Panc1 (cell line): Measurements from ENCODE around the gene PDE12. TPM values are rescaled to one million over a fixed set of nuclear protein-coding genes. Genes with fewer than 3 reads are reported as not detected.

ENCODE experiments used
- ATAC-seq: fragments of 200-7000 bp; cut with Tn5 transposase; 2 replicates; pipeline ENCODE4 v1.9.1; 2020; ENCODE audit warnings: mild to moderate bottlenecking, moderate library complexity
- BruUV-seq: library from RNA; stranded (reverse); fragments of 400-500 nt; replicated peaks from 2 replicates; lab custom pipeline; 2021; lab: Mats Ljungman, UMichigan
- CTCF ChIA-PET: fragments of 300-600 bp; sonication (Branson Sonifier 250); formaldehyde crosslinking; loops from one replicate; lab custom pipeline; 2022; ENCODE audit warnings: antibody characterized with exemption; lab: Charles Lee
- POLR2A ChIA-PET: fragments of 300-600 bp; sonication (Branson Sonifier 250); formaldehyde crosslinking; loops from one replicate; lab custom pipeline; 2022; ENCODE audit warnings: antibody characterized with exemption; lab: Charles Lee
- DNase-seq: peaks from one replicate; pipeline ENCODE4 v3.0.0-alpha.2; 2010; ENCODE audit warnings: low read depth, low spot score
- H3K27ac ChIP-seq: 2 replicates; pipeline ENCODE4 v1.5.1; 2011; ENCODE audit warnings: mild to moderate bottlenecking, low read length, inconsistent platforms
- H3K27me3 ChIP-seq: fragments of 200-500 bp; sonication (Bioruptor generic); 2 replicates; pipeline ENCODE4 v1.6.0; 2014; ENCODE audit warnings: low read length, inconsistent platforms; ENCODE audit not compliant: control insufficient read depth, insufficient read depth
- H3K36me3 ChIP-seq: fragments of 200-500 bp; sonication (Bioruptor generic); 2 replicates; pipeline ENCODE4 v1.5.1; 2014; ENCODE audit warnings: inconsistent platforms, mild to moderate bottlenecking, low read length, moderate library complexity; ENCODE audit not compliant: control insufficient read depth, insufficient read depth
- H3K4me1 ChIP-seq: 2 replicates; pipeline ENCODE4 v1.5.1; 2011; ENCODE audit warnings: inconsistent platforms, mild to moderate bottlenecking, low read length, moderate library complexity; ENCODE audit not compliant: control insufficient read depth, insufficient read depth
- H3K4me3 ChIP-seq, 2 experiments: 2 replicates each; pipeline ENCODE4 v1.5.1; 2011 to 2012; ENCODE audit warnings: low read depth in 2 of 2, low read length in 2 of 2, mild to moderate bottlenecking in 2 of 2, inconsistent platforms in 1 of 2, moderate library complexity in 1 of 2
- H3K9me3 ChIP-seq: fragments of 200-500 bp; sonication (Bioruptor generic); 2 replicates; pipeline ENCODE4 v1.5.1; 2014; ENCODE audit warnings: low read depth, mild to moderate bottlenecking, inconsistent platforms, low read length, moderate library complexity; ENCODE audit not compliant: control insufficient read depth, insufficient read depth
- POLR2AphosphoS5 ChIP-seq: IDR thresholded peaks from 2 replicates; pipeline ENCODE4 v1.6.1; 2012; ENCODE audit warnings: mild to moderate bottlenecking, low read depth, low read length, moderate library complexity
- REST ChIP-seq, 2 experiments: IDR thresholded peaks; 2 replicates each; pipeline ENCODE4 v1.6.1; 2011 to 2012; ENCODE audit warnings: low read depth in 2 of 2, control low read depth in 1 of 2, low read length in 1 of 2, mild to moderate bottlenecking in 1 of 2, moderate library complexity in 1 of 2; ENCODE audit not compliant: insufficient read depth in 1 of 2
- SIN3A ChIP-seq: IDR thresholded peaks from 2 replicates; pipeline ENCODE4 v1.6.1; 2012; ENCODE audit warnings: low read depth, mild to moderate bottlenecking, low read length, moderate library complexity, borderline replicate concordance; ENCODE audit not compliant: insufficient read depth
- TCF7L2 ChIP-seq: IDR thresholded peaks from 2 replicates; pipeline ENCODE4 v1.6.1; 2011; ENCODE audit warnings: mild to moderate bottlenecking, low read depth, low read length, inconsistent platforms
- in situ Hi-C: cut with HindIII; loops from 2 replicates; pipeline ENCODE4 v1.10.0; 2016; ENCODE audit warnings: low sequenced_read_pairs, low pct_unique_long_range_greater_than_20kb
- intact Hi-C: fragments of 100-400 bp; cut with micrococcal nuclease; formaldehyde crosslinking; loops from one replicate; pipeline ENCODE4 v1.10.0; 2022; ENCODE audit not compliant: unreplicated experiment
- total RNA-seq: library from RNA; stranded (reverse); gene quantifications from one replicate; pipeline ENCODE4 v1.2.1, GENCODE V29; 2021; ENCODE audit not compliant: unreplicated experiment
- TF ChIP-seq, protein P1 (sequence below): fragments of 450-650 bp; IDR thresholded peaks from 2 replicates; pipeline ENCODE4 v1.5.1; 2017; ENCODE audit warnings: mild to moderate bottlenecking

PDE12 gene
- total RNA-seq, 1 experiment from 2014 or later = 22.8 TPM

DNA sequence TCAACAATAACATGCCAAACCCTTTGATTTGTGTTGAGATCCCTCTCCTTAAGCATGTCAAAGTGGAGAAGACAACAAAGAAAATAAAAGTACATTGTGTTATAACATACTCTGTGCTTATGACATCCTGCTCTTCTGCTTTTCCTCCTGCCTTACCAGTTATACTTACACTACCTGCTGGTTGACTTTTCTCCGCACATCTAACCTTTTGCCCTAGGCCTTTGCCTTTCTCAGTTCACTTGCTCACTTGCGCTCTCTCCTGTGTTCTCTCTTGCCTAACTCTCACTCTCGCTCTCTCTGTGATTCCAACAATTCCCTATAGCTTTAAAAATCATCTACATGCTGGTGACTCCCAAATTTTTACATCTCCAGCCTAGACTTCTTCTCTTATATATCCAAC, 17.6 kb upstream of the PDE12 start:
- DNase-seq (no peak), ATAC-seq (no peak)
- Histone ChIP-seq H3K4me1 (no peaks in the 10 kb centered on the region), H3K27ac (no peak overlapping the region), H3K27me3 (no peaks in the 10 kb centered on the region), H3K9me3 (no peaks in the 10 kb centered on the region), H3K4me3 (no peak overlapping the region), H3K36me3 (no peaks in the 10 kb centered on the region)
- TF ChIP-seq, protein P1, sequence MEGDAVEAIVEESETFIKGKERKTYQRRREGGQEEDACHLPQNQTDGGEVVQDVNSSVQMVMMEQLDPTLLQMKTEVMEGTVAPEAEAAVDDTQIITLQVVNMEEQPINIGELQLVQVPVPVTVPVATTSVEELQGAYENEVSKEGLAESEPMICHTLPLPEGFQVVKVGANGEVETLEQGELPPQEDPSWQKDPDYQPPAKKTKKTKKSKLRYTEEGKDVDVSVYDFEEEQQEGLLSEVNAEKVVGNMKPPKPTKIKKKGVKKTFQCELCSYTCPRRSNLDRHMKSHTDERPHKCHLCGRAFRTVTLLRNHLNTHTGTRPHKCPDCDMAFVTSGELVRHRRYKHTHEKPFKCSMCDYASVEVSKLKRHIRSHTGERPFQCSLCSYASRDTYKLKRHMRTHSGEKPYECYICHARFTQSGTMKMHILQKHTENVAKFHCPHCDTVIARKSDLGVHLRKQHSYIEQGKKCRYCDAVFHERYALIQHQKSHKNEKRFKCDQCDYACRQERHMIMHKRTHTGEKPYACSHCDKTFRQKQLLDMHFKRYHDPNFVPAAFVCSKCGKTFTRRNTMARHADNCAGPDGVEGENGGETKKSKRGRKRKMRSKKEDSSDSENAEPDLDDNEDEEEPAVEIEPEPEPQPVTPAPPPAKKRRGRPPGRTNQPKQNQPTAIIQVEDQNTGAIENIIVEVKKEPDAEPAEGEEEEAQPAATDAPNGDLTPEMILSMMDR = no peak
- TF ChIP-seq SIN3A (no peak), TCF7L2 (no peak), POLR2AphosphoS5 (no peak), REST (IDR thresholded peaks at IDR 0.05; ENCODE audit: insufficient read depth in 1 of 2, low read depth in 2 of 2, low read length in 1 of 2) (no peak)
- intact Hi-C loops = no loop called here
- ChIA-PET CTCF (no interaction called here), POLR2A (no interaction called here)
- in situ Hi-C loops = no loop called here
- BruUV-seq = no TSS peak

DNA sequence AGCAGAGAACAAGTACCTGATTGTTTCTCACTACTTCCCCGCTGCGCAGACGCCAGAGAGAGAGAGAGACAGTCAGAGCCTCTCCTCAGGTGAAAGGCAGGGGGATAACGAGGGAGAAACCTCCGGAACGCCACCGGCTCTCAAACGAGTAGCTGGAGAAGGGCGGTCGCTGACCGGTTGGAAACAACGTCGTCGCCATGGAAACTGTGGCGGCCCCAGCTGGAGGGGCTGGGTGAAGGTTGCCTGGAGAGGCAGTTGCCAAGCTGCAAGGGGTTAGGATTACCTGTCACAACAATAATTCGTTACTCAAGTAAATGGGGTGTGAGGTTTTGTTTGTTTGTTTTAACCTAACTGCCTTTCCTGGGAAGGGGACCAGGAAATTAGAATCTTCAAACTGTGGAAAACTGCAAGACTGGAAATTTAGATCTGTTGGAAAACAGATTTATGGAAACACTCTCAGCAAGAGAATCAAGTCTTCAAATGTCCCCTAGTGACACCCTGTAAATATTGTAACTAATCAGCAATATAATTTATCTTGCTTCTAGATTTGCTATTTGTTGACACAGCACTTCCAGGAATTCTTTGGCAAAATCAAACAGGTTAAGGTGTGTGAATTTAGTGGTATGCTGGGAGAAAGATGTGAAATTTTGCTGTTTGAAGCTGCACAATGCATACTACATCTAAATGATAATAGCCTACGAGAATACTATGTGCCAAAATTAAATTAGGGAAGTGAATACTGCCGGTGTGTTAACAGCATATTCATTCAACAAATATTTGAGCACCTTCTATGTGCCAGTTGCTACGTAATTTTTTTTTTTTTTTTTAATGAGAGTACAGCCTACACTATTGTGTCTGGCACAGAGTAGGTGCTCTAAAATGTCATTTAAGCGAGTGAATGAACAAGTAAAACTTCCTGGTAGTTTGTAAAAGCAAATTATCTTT, 11.6 kb upstream of the PDE12 start, which contains the start of gene DNAH12:
TSS of gene DNAH12 (minus strand) at position 164 of the 945 bp plus-strand sequence. CDS start 1,474 bp downstream, outside the sequence.
- peak within 1 kb of the TSS; percentile 36 to 62 for H3K4me3 ChIP-seq
- intact Hi-C loops = no loop called here
- H3K9me3 ChIP-seq = no peaks in the 10 kb centered on the region
- no peak for TF ChIP-seq REST (IDR thresholded peaks at IDR 0.05; ENCODE audit: insufficient read depth in 1 of 2, low read depth in 2 of 2, low read length in 1 of 2)
- no peak for TF ChIP-seq SIN3A
- no peak for TF ChIP-seq POLR2AphosphoS5
- TF ChIP-seq, protein P1 = no peak
- no peak for TF ChIP-seq TCF7L2
- CTCF ChIA-PET = no interaction called here
- peaks cover 10% of the 10 kb centered on the region for H3K4me1 ChIP-seq
- POLR2A ChIA-PET = interaction anchor here (0.7 kb wide), 1 partner anchor 47 kb away, joined by 3 read pairs; no protein-coding TSS in a partner anchor
- ATAC-seq (peak; percentile 88), DNase-seq (no peak)
- peak within 1 kb of the TSS; percentile 79 for H3K27ac ChIP-seq
- no TSS peak for BruUV-seq
- H3K27me3 ChIP-seq = no peaks in the 10 kb centered on the region
- no peaks in the 10 kb centered on the region for H3K36me3 ChIP-seq
- in situ Hi-C loops = no loop called here
